HG03342 (cell line): ENCODE data around the gene P2RX4.
"Not testable (repeated sequence)": the region's sequence is repeated elsewhere in the genome, so short reads cannot be mapped to it uniquely, and the experiment has no call there.

ENCODE experiments used
- ATAC-seq: cut with Tn5 transposase; IDR thresholded peaks from one replicate; pipeline ENCODE4 v1.9.1; 2021; ENCODE audit warnings: mild to moderate bottlenecking, moderate library complexity; ENCODE audit not compliant: unreplicated experiment

The P2RX4 gene, protein sequence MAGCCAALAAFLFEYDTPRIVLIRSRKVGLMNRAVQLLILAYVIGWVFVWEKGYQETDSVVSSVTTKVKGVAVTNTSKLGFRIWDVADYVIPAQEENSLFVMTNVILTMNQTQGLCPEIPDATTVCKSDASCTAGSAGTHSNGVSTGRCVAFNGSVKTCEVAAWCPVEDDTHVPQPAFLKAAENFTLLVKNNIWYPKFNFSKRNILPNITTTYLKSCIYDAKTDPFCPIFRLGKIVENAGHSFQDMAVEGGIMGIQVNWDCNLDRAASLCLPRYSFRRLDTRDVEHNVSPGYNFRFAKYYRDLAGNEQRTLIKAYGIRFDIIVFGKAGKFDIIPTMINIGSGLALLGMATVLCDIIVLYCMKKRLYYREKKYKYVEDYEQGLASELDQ

DNA sequence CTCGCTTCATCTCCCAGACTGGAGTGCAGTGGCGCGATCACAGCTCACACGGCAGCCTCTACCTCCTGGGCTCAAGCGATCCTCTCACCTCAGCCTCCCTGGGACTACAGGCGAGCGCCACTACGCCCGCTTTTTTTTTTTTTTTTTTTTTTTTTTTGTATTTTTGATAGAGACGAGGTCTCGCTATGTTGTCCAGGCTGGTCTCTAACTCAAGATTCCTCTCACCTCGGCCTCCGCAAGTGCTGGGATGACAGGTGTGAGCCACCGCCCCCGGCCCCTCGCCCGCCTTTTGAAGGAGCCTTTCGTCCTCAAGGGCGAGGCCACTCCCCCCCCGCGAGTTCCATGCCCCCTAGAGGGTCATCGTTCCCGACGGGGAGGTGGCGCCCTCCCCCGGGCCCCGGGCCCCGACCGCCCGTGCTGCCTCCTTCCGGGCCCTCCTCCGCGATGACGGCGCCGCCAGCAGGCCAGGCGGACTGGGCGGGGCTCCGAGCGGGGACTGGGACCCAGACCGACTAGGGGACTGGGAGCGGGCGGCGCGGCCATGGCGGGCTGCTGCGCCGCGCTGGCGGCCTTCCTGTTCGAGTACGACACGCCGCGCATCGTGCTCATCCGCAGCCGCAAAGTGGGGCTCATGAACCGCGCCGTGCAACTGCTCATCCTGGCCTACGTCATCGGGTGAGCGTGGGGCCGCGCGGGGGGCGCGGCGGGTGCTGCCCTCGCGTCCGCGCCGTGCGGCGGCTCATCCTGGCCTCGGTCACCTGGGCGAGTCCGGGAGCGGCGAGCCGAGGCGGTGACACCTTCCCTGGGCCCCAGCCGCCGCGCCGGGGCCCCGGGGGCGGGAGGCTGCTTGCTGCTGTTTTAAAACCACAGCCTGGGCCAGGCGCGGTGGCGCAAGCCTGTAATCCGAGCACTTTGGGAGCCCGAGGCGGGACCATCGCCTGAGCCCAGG, at the start of gene P2RX4:
TSS of gene P2RX4 (plus strand) at position 506 of the 949 bp plus-strand sequence. CDS start at position 542, 36 bp downstream.
- peak; percentile 77 for ATAC-seq

DNA sequence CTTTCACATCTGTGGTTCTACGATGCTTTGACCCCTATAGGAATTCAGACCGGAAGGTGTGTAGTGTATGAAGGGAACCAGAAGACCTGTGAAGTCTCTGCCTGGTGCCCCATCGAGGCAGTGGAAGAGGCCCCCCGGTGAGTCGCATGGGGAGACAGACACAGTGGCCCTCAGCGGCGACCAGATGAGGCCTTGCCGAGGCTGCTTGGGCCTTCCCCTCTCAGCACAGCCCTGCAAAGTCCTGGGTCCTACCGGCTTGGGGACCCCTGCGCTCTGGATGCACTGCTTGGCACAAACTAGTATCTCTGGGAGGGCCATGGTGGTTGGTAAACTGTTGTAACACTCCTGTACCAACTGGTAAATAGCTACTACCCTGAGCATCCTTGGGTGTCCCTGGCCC, 47.5 kb upstream of the P2RX4 start:
- no peak for ATAC-seq

DNA sequence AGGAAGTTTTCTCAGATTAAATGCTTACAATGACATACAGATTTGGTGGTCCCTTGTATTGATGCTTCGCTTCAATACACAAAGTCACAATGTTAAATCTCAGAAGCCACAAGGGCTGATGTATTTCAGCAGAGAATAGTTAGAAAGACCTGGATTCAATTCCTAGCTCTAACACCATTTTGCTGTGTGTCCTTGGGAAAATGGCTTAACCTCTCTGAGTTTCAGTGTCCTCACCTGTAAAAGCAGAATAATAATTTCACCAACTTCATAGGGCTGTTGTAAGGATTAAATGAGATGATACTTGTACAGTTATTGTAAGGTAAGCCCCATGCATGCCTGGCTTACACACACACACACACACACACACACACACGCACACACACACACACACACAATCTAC, 46.9 kb upstream of the P2RX4 start:
- no peak for ATAC-seq

DNA sequence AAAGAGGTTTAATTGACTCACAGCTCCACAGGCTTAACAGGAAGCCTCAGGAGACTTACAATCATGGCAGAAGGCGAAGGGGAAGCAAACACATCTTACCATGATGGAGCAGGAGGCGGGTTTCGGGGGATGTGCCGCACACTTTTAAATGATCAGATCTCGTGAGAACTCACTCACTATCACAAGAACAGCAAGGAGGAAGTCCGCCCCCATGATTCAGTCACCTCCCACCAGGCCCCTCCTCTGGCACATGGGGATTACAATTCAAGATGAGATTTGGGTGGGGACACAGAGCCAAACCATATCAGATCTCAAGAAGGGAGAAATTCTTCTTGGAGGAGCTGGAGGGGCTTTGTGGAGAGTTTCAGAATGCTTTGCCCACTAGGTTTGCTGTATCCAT, 45.1 kb upstream of the P2RX4 start:
- not testable (repeated sequence) for ATAC-seq

DNA sequence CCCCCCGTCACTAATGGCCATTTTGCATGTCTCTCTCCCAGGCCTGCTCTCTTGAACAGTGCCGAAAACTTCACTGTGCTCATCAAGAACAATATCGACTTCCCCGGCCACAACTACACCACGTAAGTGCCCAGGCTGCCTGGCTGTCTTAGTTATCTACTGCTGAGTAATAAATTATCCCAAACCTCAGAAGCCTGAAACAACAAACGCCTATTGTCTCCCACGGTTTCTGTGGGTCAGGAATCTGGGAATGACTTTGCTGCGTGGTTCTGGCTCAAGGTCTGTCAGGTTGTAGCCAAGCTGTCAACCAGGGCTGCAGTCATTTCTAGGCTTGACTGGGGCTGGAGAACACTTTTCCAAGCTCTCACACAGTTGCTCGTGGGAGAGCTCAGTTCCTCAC, 44.6 kb upstream of the P2RX4 start:
- ATAC-seq: no peak

DNA sequence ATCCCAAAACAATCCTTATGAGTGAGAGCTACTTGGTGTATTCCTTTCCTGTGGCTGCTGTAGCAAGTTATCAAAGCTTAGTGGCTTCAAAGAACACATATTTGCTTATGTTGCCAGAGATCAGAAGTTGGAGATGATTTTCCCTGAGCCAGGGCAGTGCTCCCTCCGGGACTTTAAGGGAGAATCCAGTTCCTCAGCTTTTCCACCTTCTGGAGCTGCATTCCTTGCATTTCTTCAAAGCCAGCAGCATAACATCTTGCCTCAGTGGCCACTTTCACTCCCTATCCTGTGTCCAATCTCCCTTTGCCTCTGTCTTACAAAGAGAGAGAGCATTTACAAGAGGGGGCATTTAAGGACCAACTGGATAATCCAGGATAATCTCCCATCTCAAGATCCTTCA, 43.6 kb upstream of the P2RX4 start:
- no peak for ATAC-seq

DNA sequence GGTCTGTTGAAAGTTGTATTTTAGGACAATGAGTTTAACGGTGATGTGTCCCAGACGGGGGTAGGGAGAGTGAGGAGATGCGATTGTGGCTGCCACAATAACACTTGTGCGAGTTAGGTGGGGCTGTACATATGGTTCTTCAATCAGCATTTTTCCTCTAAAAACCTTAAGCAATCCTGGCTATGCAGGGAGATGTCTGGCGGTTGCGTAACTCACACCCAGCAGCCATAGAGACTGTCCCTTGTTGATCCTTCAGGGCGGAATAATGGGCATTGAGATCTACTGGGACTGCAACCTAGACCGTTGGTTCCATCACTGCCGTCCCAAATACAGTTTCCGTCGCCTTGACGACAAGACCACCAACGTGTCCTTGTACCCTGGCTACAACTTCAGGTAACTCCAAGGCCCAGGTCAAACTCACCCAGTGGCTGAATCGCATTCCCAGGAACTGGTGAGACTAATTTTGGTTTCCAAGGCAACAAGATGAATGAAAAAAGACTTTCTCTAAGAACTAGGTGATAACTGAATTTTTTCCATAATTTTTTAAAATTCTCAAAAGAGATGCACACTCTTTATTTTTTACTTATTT, 42.6 kb upstream of the P2RX4 start:
- no peak for ATAC-seq

DNA sequence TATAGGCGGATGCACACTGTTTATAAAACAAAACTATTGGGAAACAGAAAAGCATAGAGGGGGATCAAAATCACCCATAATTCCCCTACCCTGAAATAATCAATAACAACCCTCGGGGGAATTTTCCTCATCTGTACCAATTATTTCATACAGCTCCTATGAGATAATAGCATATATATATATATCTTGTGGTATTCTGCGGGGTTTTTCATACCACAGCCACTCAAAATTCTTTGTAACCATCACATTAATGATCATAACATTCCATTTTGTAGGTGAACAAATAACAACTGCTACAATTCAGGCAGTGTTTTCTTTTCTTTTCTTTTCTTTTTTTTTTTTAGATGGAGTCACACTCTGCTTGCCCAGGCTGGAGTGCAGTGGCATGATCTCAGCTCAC, 42.0 kb upstream of the P2RX4 start:
- ATAC-seq: no peak

DNA sequence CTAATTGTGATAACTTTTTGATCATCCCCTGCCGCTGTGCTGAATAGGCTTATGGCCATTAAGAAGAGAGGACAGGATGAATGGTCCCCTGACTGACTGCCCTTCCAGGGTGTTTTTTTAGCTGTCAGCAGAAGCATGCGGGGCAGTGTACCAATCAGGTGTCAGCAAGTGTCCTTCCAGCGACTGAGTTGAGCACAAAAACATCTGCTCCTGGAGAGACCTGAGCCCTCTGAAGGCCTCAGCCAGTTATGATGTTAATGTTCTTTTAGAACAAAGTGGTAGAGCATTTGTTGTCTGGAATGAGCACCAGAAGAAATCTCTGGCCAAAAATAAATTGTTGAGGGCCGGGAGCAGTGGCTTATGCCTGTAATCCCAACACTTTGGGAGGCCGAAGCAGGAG, 39.8 kb upstream of the P2RX4 start:
- no peak for ATAC-seq

DNA sequence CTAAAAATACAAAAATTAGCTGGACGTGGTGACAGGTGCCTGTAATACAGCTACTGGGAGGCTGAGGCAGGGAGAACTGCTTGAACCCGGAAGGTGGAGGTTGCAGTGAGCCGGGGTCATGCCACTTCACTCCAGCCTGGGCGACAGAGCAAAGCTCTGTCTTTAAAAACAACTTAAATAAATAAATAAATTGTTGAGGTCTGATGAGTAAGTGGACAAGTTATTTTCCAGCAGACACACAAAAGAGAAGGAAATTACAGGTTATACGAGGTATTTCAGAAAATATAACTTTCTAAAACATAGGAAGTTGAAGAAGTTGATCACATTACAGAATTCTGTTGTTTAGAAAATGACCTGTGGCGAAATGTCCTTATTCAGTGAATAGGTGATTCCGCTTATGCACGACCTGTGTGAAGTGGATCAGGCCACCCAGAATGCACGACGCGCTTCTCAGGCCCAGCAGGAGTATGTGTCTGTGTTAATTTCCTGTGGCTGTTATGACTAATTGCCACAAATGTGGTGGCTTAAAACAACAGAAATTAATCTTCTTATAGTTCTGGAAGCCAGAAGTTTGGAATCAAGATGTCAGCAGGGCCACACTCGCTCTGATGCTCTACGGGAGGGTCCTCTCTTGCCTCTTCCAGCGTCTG, 39.2 kb upstream of the P2RX4 start:
- no peak for ATAC-seq

DNA sequence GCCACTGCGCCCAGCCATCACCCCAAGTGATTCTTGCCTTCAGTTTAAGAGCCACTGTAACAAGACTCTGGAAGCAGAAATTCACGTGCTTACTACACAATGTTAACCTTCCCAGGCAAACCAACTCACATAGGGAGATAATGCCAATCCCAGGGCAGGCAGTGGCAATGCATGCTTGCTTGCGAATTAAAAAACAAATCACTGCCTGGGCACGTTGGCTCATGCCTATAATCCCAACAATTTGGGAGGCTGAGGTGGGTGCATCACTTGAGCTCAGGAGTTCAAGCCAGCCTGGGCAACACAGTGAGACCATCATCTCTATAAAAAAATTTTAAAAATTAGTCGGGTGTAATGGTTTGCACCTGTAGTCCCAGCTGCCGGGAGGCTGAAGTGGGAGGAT, 37.8 kb upstream of the P2RX4 start:
- ATAC-seq: no peak

DNA sequence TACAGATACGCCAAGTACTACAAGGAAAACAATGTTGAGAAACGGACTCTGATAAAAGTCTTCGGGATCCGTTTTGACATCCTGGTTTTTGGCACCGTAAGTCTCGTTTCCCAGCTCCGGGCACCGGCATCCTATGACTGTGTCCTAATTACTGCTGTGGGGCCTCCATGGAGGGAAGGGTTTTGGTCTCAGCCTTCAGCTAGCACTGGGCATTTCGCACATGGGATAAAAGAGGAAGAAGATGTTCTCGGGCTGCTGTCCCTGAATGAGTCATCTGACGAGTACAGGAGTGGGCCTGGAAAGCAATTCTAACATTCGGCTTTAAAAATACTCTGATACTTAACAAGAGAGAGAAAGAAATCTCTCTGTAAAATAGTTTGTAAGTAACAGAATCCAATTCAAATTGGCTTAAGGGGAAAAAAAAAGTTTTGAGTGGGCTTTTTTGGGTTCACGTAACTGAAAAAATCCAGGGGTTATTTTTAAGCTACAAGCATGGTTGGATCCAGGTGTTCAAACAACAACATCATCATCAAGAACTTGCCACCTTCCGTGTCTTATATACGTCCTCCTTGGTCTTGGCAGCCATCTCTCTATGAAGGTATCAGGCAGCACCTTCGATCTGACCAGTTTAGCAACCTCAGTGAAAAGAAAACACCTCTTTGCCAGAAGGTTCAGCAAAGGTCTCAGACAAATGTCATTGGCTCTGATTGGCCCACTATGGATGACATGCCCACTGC, 34.4 kb upstream of the P2RX4 start:
- no peak for ATAC-seq

DNA sequence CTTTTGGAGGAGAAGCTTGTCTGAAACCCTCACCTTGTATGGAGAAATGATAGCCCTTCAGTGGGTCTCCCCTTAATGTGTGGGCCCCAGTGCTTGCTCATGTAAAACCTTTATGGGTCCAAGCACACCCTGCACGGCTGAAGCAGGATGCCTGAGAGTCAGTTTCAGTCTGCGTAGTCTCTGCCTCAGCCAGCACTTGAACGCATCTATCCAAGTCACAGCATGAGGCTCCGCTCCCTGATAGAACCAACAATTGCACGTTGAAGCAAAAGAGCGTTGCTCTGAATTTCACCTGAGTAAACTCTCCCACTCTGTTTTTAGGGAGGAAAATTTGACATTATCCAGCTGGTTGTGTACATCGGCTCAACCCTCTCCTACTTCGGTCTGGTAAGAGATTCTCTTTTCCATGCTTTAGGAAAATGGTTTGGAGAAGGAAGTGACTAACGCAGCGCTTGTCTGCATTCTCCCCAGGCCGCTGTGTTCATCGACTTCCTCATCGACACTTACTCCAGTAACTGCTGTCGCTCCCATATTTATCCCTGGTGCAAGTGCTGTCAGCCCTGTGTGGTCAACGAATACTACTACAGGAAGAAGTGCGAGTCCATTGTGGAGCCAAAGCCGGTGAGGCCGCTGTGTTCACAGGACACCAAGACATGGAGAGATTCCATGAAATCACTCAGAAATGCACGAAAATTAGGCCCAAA, 33.0 kb upstream of the P2RX4 start:
- no peak for ATAC-seq

DNA sequence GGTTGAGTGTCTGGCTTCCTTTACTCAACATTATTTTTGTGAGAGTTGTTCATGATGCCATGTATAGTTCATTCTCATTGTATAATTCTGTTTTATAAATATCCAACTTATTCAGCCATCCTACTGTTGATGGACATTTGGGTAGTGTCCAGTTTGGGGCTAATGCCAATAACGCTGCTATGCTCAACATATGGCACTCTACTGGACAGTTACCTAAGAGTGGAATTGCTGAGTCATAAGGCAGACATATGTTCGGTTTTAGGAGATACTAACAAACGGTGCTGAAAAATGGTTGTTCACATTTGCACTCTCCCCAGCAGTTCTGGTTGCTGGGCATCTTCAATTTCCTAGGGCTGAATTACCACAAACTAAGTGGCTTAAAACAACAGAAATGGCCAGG, 28.7 kb upstream of the P2RX4 start:
- ATAC-seq: no peak

DNA sequence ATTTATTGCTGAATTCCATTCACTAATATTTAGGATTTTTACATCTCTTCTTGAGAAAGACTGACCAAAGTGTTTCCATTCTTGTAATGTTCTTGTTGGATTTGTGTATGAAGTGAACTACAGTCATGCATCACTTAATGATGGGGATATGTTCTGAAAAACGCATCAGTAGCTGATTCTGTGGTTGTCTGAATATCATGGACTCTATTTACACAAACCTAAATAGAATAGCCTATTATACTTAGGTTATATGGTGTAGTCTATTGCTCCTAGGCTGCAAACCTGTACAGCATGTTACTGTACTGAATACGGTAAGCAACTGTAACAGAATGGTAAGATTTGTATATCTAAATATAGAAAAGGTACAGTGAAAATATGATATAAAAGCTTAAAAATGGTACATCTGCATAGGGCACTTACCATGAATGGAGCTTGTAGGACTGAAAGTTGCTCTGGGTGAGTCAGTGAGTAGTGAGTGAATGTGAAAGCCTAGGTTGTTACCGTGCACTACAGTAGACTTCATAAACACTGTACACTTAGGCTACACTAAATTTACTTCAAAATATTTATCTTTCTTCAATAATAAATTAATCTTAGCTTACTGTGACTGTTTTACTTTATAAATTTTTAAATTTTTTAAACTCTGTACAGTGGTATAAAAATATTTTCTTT, 27.6 kb upstream of the P2RX4 start:
- ATAC-seq: no peak

DNA sequence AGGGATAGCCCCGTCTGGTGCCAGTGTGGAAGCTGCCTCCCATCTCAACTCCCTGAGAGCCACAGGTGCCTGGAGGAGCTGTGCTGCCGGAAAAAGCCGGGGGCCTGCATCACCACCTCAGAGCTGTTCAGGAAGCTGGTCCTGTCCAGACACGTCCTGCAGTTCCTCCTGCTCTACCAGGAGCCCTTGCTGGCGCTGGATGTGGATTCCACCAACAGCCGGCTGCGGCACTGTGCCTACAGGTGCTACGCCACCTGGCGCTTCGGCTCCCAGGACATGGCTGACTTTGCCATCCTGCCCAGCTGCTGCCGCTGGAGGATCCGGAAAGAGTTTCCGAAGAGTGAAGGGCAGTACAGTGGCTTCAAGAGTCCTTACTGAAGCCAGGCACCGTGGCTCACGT, 25.5 kb upstream of the P2RX4 start:
- no peak for ATAC-seq

DNA sequence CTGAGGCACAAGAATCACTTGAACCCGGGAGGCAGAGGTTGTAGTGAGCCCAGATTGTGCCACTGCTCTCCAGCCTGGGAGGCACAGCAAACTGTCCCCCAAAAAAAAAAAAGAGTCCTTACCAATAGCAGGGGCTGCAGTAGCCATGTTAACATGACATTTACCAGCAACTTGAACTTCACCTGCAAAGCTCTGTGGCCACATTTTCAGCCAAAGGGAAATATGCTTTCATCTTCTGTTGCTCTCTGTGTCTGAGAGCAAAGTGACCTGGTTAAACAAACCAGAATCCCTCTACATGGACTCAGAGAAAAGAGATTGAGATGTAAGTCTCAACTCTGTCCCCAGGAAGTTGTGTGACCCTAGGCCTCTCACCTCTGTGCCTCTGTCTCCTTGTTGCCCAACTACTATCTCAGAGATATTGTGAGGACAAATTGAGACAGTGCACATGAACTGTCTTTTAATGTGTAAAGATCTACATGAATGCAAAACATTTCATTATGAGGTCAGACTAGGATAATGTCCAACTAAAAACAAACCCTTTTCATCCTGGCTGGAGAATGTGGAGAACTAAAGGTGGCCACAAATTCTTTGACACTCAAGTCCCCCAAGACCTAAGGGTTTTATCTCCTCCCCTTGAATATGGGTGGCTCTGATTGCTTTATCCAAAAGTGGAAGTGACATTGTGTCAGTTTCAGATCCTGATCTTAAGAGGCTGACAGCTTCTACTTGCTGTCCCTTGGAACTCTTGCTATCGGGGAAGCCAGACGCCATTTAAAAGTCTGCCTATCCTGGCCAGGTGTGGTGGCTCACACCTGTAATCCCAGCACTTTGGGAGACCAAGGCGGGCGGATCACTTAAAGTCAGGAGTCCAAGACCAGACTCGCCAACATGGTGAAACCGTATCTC, 24.7 kb upstream of the P2RX4 start:
- no peak for ATAC-seq

DNA sequence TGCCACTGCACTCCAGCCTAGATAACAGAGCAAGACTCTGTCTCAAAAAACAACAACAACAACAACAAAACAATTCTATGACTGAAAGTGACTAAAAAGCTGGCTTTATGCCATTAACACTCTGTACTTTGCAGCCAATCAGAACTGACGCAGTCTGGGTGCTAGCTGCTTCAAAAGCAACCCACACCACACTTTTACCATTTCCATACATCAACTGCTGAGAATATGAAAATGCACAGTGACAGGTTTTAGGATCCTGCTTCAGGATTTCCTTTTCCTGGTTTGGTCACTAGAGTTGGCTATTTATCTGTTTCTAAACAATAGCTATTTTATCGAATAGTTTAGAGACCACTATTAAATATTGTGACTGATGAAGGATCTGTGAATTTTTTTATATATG, 23.1 kb upstream of the P2RX4 start:
- no peak for ATAC-seq
